GM23338 (cell line): ENCODE data around the gene RPL22. TPM values are rescaled to one million over a fixed set of nuclear protein-coding genes. Genes with fewer than 3 reads are reported as not detected.

Experiments used
- ATAC-seq: fragments of 200-7000 bp; cut with Tn5 transposase; 3 replicates; pipeline ENCODE4 v1.9.1; 2020
- DNase-seq: peaks from one replicate; pipeline ENCODE4 v3.0.0-alpha.2; 2015; ENCODE audit warnings: low spot score
- H2AFZ ChIP-seq: fragments of 200-600 bp; sonication (generic); 2 replicates; pipeline ENCODE4 v1.8.0; 2016; ENCODE audit warnings: antibody characterized with exemption, mild to moderate bottlenecking, moderate library complexity
- H3F3A ChIP-seq: fragments of 200-600 bp; sonication (generic); replicated peaks from 2 replicates; pipeline ENCODE4 v1.8.0; 2017; ENCODE audit warnings: antibody characterized with exemption, mixed run types, low read depth
- H3K27ac ChIP-seq: fragments of 200-600 bp; sonication (generic); 2 replicates; pipeline ENCODE4 v1.6.1; 2016; ENCODE audit warnings: low read depth
- H3K27me3 ChIP-seq: fragments of 200-600 bp; sonication (generic); 2 replicates; pipeline ENCODE4 v1.8.0; 2016; ENCODE audit warnings: mild to moderate bottlenecking, mixed run types, moderate library complexity; ENCODE audit not compliant: insufficient read depth
- H3K36me3 ChIP-seq: fragments of 200-600 bp; sonication (generic); 2 replicates; pipeline ENCODE4 v1.8.0; 2016; ENCODE audit warnings: mild to moderate bottlenecking; ENCODE audit not compliant: insufficient read depth
- H3K4me1 ChIP-seq: fragments of 200-600 bp; sonication (generic); 2 replicates; pipeline ENCODE4 v1.8.0; 2016; ENCODE audit warnings: mild to moderate bottlenecking, moderate library complexity; ENCODE audit not compliant: insufficient read depth
- H3K4me2 ChIP-seq: fragments of 200-600 bp; sonication (generic); 2 replicates; pipeline ENCODE4 v1.7.1; 2017; ENCODE audit warnings: mixed run types
- H3K4me3 ChIP-seq: fragments of 200-600 bp; sonication (generic); 2 replicates; pipeline ENCODE4 v1.6.1; 2016; ENCODE audit warnings: mixed run types
- H3K79me2 ChIP-seq: fragments of 200-600 bp; sonication (generic); replicated peaks from 2 replicates; pipeline ENCODE4 v1.8.0; 2017; ENCODE audit warnings: mild to moderate bottlenecking; ENCODE audit not compliant: insufficient read depth
- H3K9me2 ChIP-seq: fragments of 200-600 bp; sonication (generic); 2 replicates; pipeline ENCODE4 v1.8.0; 2017; ENCODE audit not compliant: insufficient read depth
- H4K20me1 ChIP-seq: fragments of 200-600 bp; sonication (generic); replicated peaks from 2 replicates; pipeline ENCODE4 v1.8.0; 2017; ENCODE audit warnings: mild to moderate bottlenecking; ENCODE audit not compliant: insufficient read depth
- H3K27ac Mint-ChIP-seq: 2 replicates; pipeline ENCODE4 v1.8.0; 2020; ENCODE audit warnings: inconsistent platforms, mild to moderate bottlenecking, moderate library complexity, mixed read lengths
- H3K27me3 Mint-ChIP-seq: 3 replicates; pipeline ENCODE4 v1.8.0; 2022; ENCODE audit warnings: low read depth, mild to moderate bottlenecking, moderate library complexity, mixed read lengths, inconsistent platforms; ENCODE audit not compliant: insufficient read depth, poor library complexity
- H3K36me3 Mint-ChIP-seq: 3 replicates; pipeline ENCODE4 v1.8.0; 2021; ENCODE audit warnings: low read depth, mild to moderate bottlenecking, inconsistent platforms, moderate library complexity, mixed read lengths
- H3K4me1 Mint-ChIP-seq: 3 replicates; pipeline ENCODE4 v1.8.0; 2020; ENCODE audit warnings: mild to moderate bottlenecking, inconsistent platforms, mixed read lengths
- H3K4me3 Mint-ChIP-seq: 3 replicates; pipeline ENCODE4 v1.8.0; 2021; ENCODE audit warnings: moderate library complexity, mild to moderate bottlenecking, inconsistent platforms, mixed read lengths
- H3K9me3 Mint-ChIP-seq: 3 replicates; pipeline ENCODE4 v1.8.0; 2020; ENCODE audit warnings: moderate library complexity, mild to moderate bottlenecking, inconsistent platforms, mixed read lengths
- EZH2phosphoT487 ChIP-seq: fragments of 200-600 bp; sonication (generic); IDR thresholded peaks from one replicate; pipeline ENCODE4 v1.8.1; 2018; ENCODE audit warnings: antibody characterized with exemption; ENCODE audit not compliant: unreplicated experiment
- JUNB ChIP-seq: IDR thresholded peaks from one replicate; pipeline ENCODE4 v1.6.1; 2016; ENCODE audit warnings: antibody characterized with exemption; ENCODE audit not compliant: unreplicated experiment
- NANOG ChIP-seq: IDR thresholded peaks from 2 replicates; pipeline ENCODE4 v1.6.1; 2016; ENCODE audit warnings: antibody characterized with exemption, borderline replicate concordance
- POLR2AphosphoS5 ChIP-seq: IDR thresholded peaks from 2 replicates; pipeline ENCODE4 v1.6.1; 2016; ENCODE audit warnings: antibody characterized with exemption, low read depth
- STAT1 ChIP-seq: IDR thresholded peaks from one replicate; pipeline ENCODE4 v1.6.1; 2016; ENCODE audit warnings: antibody characterized with exemption; ENCODE audit not compliant: unreplicated experiment
- ZNF114 ChIP-seq: fragments of 250-450 bp; sonication (Bioruptor Pico); IDR thresholded peaks from 2 replicates; pipeline ENCODE4 v1.5.0; 2020; ENCODE audit warnings: mild to moderate bottlenecking, moderate library complexity
- ZNF331 ChIP-seq: fragments of 250-450 bp; sonication (Bioruptor Pico); IDR thresholded peaks from 2 replicates; pipeline ENCODE4 v1.5.0; 2020; ENCODE audit warnings: low read depth, mild to moderate bottlenecking, moderate library complexity
- ZNF462 ChIP-seq: fragments of 250-450 bp; sonication (Bioruptor Pico); IDR thresholded peaks from 2 replicates; pipeline ENCODE4 v1.5.0; 2020; ENCODE audit warnings: mild to moderate bottlenecking, moderate library complexity
- polyA plus RNA-seq: library from polyadenylated mRNA; unstranded; fragments of >200 nt; fragmentation: Nextera tagmentation; extraction: Ambion mirVana; gene quantifications from 2 replicates; pipeline ENCODE4 v1.2.1, GENCODE V29; 2016
- total RNA-seq: library from RNA; depleted of rRNA; stranded (reverse); fragments of >200 nt; shearing (Covaris generic); gene quantifications from 2 replicates; pipeline ENCODE4 v1.2.3, GENCODE V29; 2014
- TF ChIP-seq, protein P1 (sequence below): IDR thresholded peaks from 2 replicates; pipeline ENCODE4 v1.6.1; 2016; ENCODE audit warnings: antibody characterized with exemption

Gene RPL22
- total and polyA plus RNA-seq, 2 experiments from 2014 or later = 145 to 818 TPM

- no peak for TF ChIP-seq ZNF462 (CRISPR knock-in tag)
Measured at GRCh38 chr1:6197746-6198427, 1.5 kb downstream of the RPL22 start (continued).

DNA sequence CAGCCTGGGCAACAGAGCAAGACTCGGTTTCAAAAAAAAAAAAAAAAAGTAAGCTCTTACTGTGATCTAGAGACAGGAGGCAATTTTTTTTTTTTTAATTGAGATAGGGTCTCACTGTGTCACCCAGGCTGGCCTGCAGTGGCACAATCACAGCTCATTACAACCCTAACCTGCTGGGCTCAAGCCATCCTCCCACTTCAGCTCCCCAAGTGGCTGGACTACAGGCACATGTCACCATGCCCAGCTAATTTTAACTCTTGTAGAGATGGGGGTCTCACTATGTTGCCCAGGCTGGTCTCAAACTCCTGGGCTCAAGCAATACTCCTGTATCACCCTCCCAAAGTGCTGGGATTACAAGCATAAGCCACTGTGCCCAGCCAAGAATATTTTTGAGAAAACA is 7.4 kb downstream of the RPL22 start:
- H4K20me1 ChIP-seq = peaks cover 89% of the 10 kb centered on the region
- H3K27ac ChIP-seq = peak overlapping the region; percentile 55; the same call in 1 of the 2 replicates
- DNase-seq = no peak
- peaks cover 82% of the 10 kb centered on the region for H3K36me3 ChIP-seq
- H3F3A ChIP-seq = peaks cover 64% of the 10 kb centered on the region
- peaks cover 7% of the 10 kb centered on the region; the same call in 1 of the 2 replicates for H3K4me1 ChIP-seq
- no peaks in the 10 kb centered on the region for H3K27me3 ChIP-seq
- H2AFZ ChIP-seq = no peak overlapping the region
- ATAC-seq = no peak
- H3K9me2 ChIP-seq = no peaks in the 10 kb centered on the region
- no peak overlapping the region for H3K27ac Mint-ChIP-seq
- no peaks in the 10 kb centered on the region for H3K9me3 Mint-ChIP-seq
- H3K4me2 ChIP-seq = no peak overlapping the region
- H3K79me2 ChIP-seq = peaks cover 99% of the 10 kb centered on the region
- no peak overlapping the region for H3K4me3 ChIP-seq
- peaks cover 95% of the 10 kb centered on the region for H3K36me3 Mint-ChIP-seq
- H3K27me3 Mint-ChIP-seq = peaks cover 3% of the 10 kb centered on the region
- peaks cover 14% of the 10 kb centered on the region for H3K4me1 Mint-ChIP-seq
- H3K4me3 Mint-ChIP-seq = no peak overlapping the region
- TF ChIP-seq ZNF462 (CRISPR knock-in tag) (no peak), JUNB (no peak), ZNF114 (CRISPR knock-in tag) (no peak), STAT1 (no peak), NANOG (no peak), ZNF331 (CRISPR knock-in tag) (no peak), EZH2phosphoT487 (no peak), POLR2AphosphoS5 (no peak)
- TF ChIP-seq, protein P1, sequence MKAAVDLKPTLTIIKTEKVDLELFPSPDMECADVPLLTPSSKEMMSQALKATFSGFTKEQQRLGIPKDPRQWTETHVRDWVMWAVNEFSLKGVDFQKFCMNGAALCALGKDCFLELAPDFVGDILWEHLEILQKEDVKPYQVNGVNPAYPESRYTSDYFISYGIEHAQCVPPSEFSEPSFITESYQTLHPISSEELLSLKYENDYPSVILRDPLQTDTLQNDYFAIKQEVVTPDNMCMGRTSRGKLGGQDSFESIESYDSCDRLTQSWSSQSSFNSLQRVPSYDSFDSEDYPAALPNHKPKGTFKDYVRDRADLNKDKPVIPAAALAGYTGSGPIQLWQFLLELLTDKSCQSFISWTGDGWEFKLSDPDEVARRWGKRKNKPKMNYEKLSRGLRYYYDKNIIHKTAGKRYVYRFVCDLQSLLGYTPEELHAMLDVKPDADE = no peak
